ENCODE measurements around the gene SLC26A6.

The SLC26A6 gene

GRCh38 chr3:48588230-48588629 is 47.0 kb downstream of the SLC26A6 start:
- TF ChIP-seq CTCF (IDR thresholded peaks at IDR 0.05; ENCODE audit: low read length, missing control alignments) = no peak
- H3K4me3 ChIP-seq (replicated peaks; ENCODE audit: low read depth, low read length) = no peak overlapping the region
- no peak for DNase-seq (ENCODE audit: low read depth)

GRCh38 chr3:48587686-48588085 is 47.6 kb downstream of the SLC26A6 start:
- no peak overlapping the region for H3K4me3 ChIP-seq (replicated peaks; ENCODE audit: low read depth, low read length)
- TF ChIP-seq CTCF (IDR thresholded peaks at IDR 0.05; ENCODE audit: low read length, missing control alignments) = no peak
- DNase-seq (ENCODE audit: low read depth) = no peak

- no peak overlapping the region for H3K4me3 ChIP-seq (replicated peaks; ENCODE audit: low read depth, low read length)
- DNase-seq (ENCODE audit: low read depth) = no peak
- TF ChIP-seq CTCF (IDR thresholded peaks at IDR 0.05; ENCODE audit: low read length, missing control alignments) = no peak
These were observed 49.9 kb downstream of the SLC26A6 start for GRCh38 chr3:48585411-48585810.

- no peak for TF ChIP-seq CTCF (IDR thresholded peaks at IDR 0.05; ENCODE audit: low read length, missing control alignments)
- no peak overlapping the region for H3K4me3 ChIP-seq (replicated peaks; ENCODE audit: low read depth, low read length)
- no peak for DNase-seq (ENCODE audit: low read depth)
These were observed 50.4 kb downstream of the SLC26A6 start for GRCh38 chr3:48584836-48585235.

- DNase-seq (ENCODE audit: low read depth) = no peak
- TF ChIP-seq CTCF (IDR thresholded peaks at IDR 0.05; ENCODE audit: low read length, missing control alignments) = no peak
These were observed 53.4 kb downstream of the SLC26A6 start for GRCh38 chr3:48581621-48582481.

GRCh38 chr3:48576647-48577046 is 58.6 kb downstream of the SLC26A6 start:
- no peak overlapping the region for H3K4me3 ChIP-seq (replicated peaks; ENCODE audit: low read depth, low read length)
- TF ChIP-seq CTCF (IDR thresholded peaks at IDR 0.05; ENCODE audit: low read length, missing control alignments) = no peak
- DNase-seq (ENCODE audit: low read depth) = no peak

More at GRCh38 chr3:48581621-48582481, 53.4 kb downstream of the SLC26A6 start:
- H3K4me3 ChIP-seq (replicated peaks; ENCODE audit: low read depth, low read length) = no peak overlapping the region

All from fibroblast of pulmonary artery (primary cell).